H1 (cell line): ENCODE results near the gene ADD1. TPM values are rescaled to one million over a fixed set of nuclear protein-coding genes. Genes with fewer than 3 reads are reported as not detected.

ENCODE experiments used
- BCL11A ChIP-seq, 2 experiments: IDR thresholded peaks; one replicate each; pipeline ENCODE4 v1.6.1; 2011; ENCODE audit warnings: low read depth in 2 of 2, low read length in 2 of 2, mild to moderate bottlenecking in 2 of 2
- CBX5 ChIP-seq: fragments of 300-800, 300-1000 bp; sonication (generic); IDR thresholded peaks from 2 replicates; pipeline ENCODE4 v1.7.1; 2016; ENCODE audit warnings: antibody characterized with exemption, low read length, low read depth
- CEBPB ChIP-seq: IDR thresholded peaks from 2 replicates; pipeline ENCODE4 v1.6.1; 2012; ENCODE audit warnings: low read depth, low read length
- CHD2 ChIP-seq: IDR thresholded peaks from 2 replicates; pipeline ENCODE4 v1.6.1; 2012; ENCODE audit warnings: low read length, improper control_type of control experiment
- CTBP2 ChIP-seq: IDR thresholded peaks from 2 replicates; pipeline ENCODE4 v1.7.0; 2011; ENCODE audit warnings: borderline replicate concordance, mild to moderate bottlenecking, moderate library complexity, mixed read lengths, low read length; ENCODE audit not compliant: insufficient read depth, insufficient read length
- EP300 ChIP-seq, 2 experiments: IDR thresholded peaks; 1 replicate in 1 of 2; 2 replicates in 1 of 2; pipeline ENCODE4 v1.6.1; 2011 to 2012; ENCODE audit warnings: low read depth in 2 of 2, low read length in 2 of 2, mild to moderate bottlenecking in 2 of 2, borderline replicate concordance in 1 of 2, inconsistent platforms in 1 of 2, moderate library complexity in 1 of 2
- RAD21 ChIP-seq, 2 experiments: IDR thresholded peaks in 1 of 2; conservative IDR thresholded peaks in 1 of 2; 2 replicates each; pipeline ENCODE4 v1.6.1; 2011; ENCODE audit warnings: low read depth in 2 of 2, low read length in 2 of 2, improper control_type of control experiment in 1 of 2, inconsistent platforms in 1 of 2, mild to moderate bottlenecking in 1 of 2, moderate library complexity in 1 of 2
- SIX5 ChIP-seq: IDR thresholded peaks from 2 replicates; pipeline ENCODE4 v1.6.1; 2011; ENCODE audit warnings: mild to moderate bottlenecking, low read depth, low read length
- TCF12 ChIP-seq: IDR thresholded peaks from 2 replicates; pipeline ENCODE4 v1.6.1; 2011; ENCODE audit warnings: low read depth, mild to moderate bottlenecking, low read length
- YY1 ChIP-seq: IDR thresholded peaks from 2 replicates; pipeline ENCODE4 v1.6.1; 2011; ENCODE audit warnings: low read depth, mild to moderate bottlenecking, low read length
- polyA plus RNA-seq, 7 experiments: library from polyadenylated mRNA; depleted of rRNA in 3 of 7; stranded (reverse) in 5 of 7; unstranded in 2 of 7; fragments of >200 nt in 5 of 7; fragments of 200-250 nt in 2 of 7; gene quantifications; 1 replicate in 5 of 7; 2 replicates in 1 of 7; 4 replicates in 1 of 7; pipeline versions ENCODE4 v1.2.1 to v1.2.3, GENCODE V29; 2011 to 2013; ENCODE audit warnings: missing spikeins in 2 of 7, mixed read lengths in 2 of 7
- total RNA-seq: library from RNA; stranded (reverse); fragmentation: NEBNext Ultra II Directional; extraction: Animal tissue kit (Norgen Biotek cat#: 25700); gene quantifications from 2 replicates; pipeline ENCODE4 v1.2.1, GENCODE V29; 2021
- TF ChIP-seq, protein P1 (sequence below), 3 experiments: IDR thresholded peaks; 1 replicate in 2 of 3; 2 replicates in 1 of 3; pipeline versions ENCODE4 v1.5.1 to v1.6.1; 2011; ENCODE audit warnings: low read length in 3 of 3, mild to moderate bottlenecking in 3 of 3, inconsistent platforms in 2 of 3, low read depth in 1 of 3, moderate library complexity in 1 of 3; ENCODE audit not compliant: insufficient read depth in 1 of 3; ENCODE audit errors: control extremely low read depth in 1 of 3
- TF ChIP-seq, protein P2 (sequence below): IDR thresholded peaks from 2 replicates; pipeline ENCODE4 v1.6.1; 2011; ENCODE audit warnings: low read length, improper control_type of control experiment
- TF ChIP-seq, protein P3 (sequence below): IDR thresholded peaks from 2 replicates; pipeline ENCODE4 v1.6.1; 2011; ENCODE audit warnings: low read depth, mild to moderate bottlenecking, low read length; ENCODE audit not compliant: insufficient read depth

Gene ADD1
- total and polyA plus RNA-seq, 2 of the 8 experiments (the other 6 are each of a cell fraction or from before 2014, with no cell fraction given), result 113 to 143 TPM

DNA sequence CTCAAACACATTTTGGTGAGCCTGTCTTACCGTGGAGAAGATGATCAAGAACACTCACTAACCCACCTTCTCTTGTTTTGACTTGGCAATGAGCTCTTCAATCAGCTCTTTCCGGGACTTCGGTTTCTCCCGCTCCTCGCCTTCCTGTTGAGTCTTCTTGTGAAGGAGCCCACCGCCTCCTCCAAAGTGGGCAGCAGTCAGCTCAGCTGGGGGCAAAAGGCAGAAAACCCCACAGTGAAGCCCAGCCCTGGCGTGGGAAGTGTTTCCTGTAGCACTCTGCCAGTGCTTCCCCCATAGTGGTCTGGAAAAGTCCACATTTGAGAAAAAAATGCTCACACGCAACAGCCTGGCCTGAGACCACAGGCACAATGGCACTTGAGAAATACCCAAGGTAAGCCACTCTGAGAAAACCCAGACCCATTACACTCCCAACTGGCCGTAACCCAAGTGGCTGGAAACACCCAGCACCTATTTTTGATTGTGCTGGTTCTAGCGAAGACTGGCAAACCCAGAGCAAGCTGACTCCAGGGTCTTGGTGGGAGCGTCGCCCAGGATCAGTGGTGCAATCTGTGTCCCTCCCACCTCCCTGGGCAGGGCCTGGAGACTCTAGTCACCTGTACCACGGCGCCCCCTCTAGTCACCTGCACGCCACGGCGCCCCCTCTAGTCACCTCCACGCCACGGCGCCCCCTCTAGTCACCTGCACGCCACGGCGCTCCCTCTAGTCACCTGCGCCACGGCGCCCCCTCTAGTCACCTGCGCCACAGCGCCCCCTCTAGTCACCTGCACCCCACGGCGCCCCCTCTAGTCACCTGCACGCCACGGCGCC, 110.9 kb downstream of the ADD1 start (continued):
- TF ChIP-seq, protein P1, sequence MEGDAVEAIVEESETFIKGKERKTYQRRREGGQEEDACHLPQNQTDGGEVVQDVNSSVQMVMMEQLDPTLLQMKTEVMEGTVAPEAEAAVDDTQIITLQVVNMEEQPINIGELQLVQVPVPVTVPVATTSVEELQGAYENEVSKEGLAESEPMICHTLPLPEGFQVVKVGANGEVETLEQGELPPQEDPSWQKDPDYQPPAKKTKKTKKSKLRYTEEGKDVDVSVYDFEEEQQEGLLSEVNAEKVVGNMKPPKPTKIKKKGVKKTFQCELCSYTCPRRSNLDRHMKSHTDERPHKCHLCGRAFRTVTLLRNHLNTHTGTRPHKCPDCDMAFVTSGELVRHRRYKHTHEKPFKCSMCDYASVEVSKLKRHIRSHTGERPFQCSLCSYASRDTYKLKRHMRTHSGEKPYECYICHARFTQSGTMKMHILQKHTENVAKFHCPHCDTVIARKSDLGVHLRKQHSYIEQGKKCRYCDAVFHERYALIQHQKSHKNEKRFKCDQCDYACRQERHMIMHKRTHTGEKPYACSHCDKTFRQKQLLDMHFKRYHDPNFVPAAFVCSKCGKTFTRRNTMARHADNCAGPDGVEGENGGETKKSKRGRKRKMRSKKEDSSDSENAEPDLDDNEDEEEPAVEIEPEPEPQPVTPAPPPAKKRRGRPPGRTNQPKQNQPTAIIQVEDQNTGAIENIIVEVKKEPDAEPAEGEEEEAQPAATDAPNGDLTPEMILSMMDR (IDR thresholded peaks at IDR 0.05; ENCODE audit: control extremely low read depth in 1 of 3, insufficient read depth in 1 of 3, low read depth in 1 of 3, low read length in 3 of 3), result peak in 2 of 3 experiments; percentile 78 to 96; a peak in 3 of 4 replicates
- TF ChIP-seq CBX5 (no peak), YY1 (no peak), TCF12 (peak; percentile 67; the same call in 1 of the 2 replicates), CTBP2 (peak; percentile 79), CHD2 (no peak), EP300 (IDR thresholded peaks at IDR 0.05; ENCODE audit: borderline replicate concordance in 1 of 2, low read depth in 2 of 2, low read length in 2 of 2) (no peak), SIX5 (no peak), BCL11A (IDR thresholded peaks at IDR 0.05; ENCODE audit: low read depth in 2 of 2, low read length in 2 of 2) (no peak), CEBPB (0 out of 2 replicates have a peak, but pooled peaks have one; percentile 38), RAD21 (IDR thresholded peaks at IDR 0.05 in 1 of 2, conservative IDR thresholded peaks at IDR 0.05 in 1 of 2; ENCODE audit: low read depth in 2 of 2, low read length in 2 of 2) (peak; percentile 44 to 46; a peak in 3 of 4 replicates)
- TF ChIP-seq, protein P2, sequence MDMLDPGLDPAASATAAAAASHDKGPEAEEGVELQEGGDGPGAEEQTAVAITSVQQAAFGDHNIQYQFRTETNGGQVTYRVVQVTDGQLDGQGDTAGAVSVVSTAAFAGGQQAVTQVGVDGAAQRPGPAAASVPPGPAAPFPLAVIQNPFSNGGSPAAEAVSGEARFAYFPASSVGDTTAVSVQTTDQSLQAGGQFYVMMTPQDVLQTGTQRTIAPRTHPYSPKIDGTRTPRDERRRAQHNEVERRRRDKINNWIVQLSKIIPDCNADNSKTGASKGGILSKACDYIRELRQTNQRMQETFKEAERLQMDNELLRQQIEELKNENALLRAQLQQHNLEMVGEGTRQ, result no peak
- TF ChIP-seq, protein P3, sequence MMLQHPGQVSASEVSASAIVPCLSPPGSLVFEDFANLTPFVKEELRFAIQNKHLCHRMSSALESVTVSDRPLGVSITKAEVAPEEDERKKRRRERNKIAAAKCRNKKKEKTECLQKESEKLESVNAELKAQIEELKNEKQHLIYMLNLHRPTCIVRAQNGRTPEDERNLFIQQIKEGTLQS, result peak; percentile 77
